Uterus (tissue), 2 donors: ENCODE results near the gene WDR45B.

Experiments
- POLR2A ChIP-seq, 2 donors: fragments of 450-650 bp; IDR thresholded peaks; one replicate each; pipeline ENCODE4 v1.6.1; 2016; ENCODE audit warnings: antibody characterized with exemption in 2 of 2, mild to moderate bottlenecking in 1 of 2, moderate library complexity in 1 of 2
- TF ChIP-seq, protein P1 (sequence below), 4 experiments: fragments of 200-600 bp in 2 of 4; fragments of 450-650 bp in 2 of 4; sonication (generic) in 2 of 4; IDR thresholded peaks; one replicate each; pipeline ENCODE4 v1.5.1; 2016 to 2019; ENCODE audit warnings: antibody characterized with exemption in 4 of 4, mild to moderate bottlenecking in 2 of 4, moderate library complexity in 1 of 4

DNA sequence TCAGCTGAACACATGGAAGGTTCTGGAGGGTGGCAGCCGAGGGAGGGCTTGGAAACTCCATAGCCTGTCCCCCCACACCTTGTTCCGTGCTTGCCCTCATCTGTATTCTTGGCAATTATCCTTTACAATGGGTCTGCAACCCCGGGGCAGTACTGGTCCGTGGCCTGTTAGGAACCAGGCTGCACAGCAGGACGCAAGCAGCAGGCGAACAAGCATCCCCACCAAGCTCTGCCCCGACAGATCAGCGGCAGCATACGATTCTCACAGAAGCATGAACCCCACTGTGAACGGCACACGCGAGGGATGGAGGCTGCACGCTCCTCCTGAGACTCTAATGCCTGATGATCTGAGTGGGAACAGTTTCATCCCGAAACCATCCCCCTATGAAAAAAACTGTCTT, 6.2 kb downstream of the WDR45B start:
- TF ChIP-seq, protein P1, sequence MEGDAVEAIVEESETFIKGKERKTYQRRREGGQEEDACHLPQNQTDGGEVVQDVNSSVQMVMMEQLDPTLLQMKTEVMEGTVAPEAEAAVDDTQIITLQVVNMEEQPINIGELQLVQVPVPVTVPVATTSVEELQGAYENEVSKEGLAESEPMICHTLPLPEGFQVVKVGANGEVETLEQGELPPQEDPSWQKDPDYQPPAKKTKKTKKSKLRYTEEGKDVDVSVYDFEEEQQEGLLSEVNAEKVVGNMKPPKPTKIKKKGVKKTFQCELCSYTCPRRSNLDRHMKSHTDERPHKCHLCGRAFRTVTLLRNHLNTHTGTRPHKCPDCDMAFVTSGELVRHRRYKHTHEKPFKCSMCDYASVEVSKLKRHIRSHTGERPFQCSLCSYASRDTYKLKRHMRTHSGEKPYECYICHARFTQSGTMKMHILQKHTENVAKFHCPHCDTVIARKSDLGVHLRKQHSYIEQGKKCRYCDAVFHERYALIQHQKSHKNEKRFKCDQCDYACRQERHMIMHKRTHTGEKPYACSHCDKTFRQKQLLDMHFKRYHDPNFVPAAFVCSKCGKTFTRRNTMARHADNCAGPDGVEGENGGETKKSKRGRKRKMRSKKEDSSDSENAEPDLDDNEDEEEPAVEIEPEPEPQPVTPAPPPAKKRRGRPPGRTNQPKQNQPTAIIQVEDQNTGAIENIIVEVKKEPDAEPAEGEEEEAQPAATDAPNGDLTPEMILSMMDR (IDR thresholded peaks at IDR 0.05) = no peak
- no peak for TF ChIP-seq POLR2A (IDR thresholded peaks at IDR 0.05)
